DMS153 treated with DMSO at 0.1 percent for 48 hours (cell line): ENCODE data around the gene CEP295NL.
"Not testable (repeated sequence)": the region's sequence is repeated elsewhere in the genome, so short reads cannot be mapped to it uniquely, and the experiment has no call there.

Experiments used
- DNase-seq: peaks from one replicate; lab custom pipeline; 2025; ENCODE audit not compliant: unreplicated experiment; lab: John Stamatoyannopoulos, UW

The CEP295NL gene

GRCh38 chr17:78905541-78905940, 2.5 kb upstream of the CEP295NL start:
- DNase-seq = no peak

- no peak for DNase-seq
These were observed 2.1 kb upstream of the CEP295NL start for GRCh38 chr17:78905116-78905515.

- no peak for DNase-seq
These were observed 1.4 kb upstream of the CEP295NL start for GRCh38 chr17:78904371-78904770.

GRCh38 chr17:78902231-78902630, 770 bp downstream of the CEP295NL start:
- not testable (repeated sequence) for DNase-seq

DNA sequence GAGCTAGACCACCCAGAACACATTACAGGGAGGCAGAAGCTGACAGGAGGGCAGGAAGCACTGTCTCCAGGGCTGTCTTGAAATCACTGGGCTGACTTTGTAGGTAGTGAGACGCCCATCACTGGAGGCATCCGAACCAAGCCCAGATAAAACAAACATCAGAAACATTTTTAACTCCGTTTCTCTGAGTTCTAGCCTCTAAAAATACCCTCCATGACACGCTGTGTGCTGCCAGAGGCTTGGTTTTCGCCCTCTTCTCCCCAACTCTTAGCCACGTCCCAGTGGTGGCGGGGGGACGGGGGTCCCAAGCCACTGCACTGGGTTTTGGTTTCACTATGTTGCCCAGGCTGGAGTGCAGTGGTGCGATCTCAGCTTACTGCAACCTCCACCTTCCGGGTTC, 1.2 kb downstream of the CEP295NL start:
- no peak for DNase-seq

DNA sequence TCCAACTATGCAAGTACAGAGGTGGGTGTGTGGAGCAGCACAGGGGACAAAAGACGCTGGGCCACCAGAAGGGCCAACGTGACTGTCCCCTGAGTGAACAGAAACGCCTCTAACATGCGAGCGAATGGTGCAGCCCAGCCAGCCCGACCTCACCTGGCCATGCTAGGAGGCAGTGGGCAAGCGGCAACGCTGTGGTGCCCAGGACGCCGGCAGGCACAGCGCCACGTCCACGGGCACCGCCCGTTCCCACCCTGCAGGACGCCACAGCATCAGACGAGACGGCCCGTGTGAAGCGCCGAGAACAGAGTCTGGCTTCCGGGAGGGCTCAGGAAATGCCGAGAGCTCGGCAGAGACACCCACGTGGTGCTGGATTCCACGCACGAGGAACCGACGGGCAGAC, 2.2 kb downstream of the CEP295NL start:
- DNase-seq = no peak

GRCh38 chr17:78899361-78900260, 3.4 kb downstream of the CEP295NL start:
- no peak for DNase-seq

DNA sequence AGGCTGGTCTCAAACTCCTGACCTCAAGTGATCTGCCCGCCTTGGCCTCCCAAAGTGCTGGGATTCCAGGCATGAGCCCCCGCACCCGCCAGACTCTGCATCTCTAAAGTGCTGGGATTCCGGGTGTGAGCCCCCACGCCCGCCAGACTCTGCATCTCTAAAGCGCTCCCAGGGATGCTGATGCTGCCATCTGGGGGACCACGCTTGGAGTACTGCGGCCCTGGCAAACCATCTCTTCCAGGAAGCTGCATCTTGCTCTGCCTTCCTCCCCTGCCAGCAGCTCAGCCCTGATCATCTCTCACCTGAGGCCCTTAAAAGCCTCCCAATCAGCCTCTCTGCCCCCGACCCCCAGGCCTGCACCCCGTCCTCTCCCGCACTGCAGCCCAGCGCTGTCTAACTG, 4.1 kb downstream of the CEP295NL start:
- no peak for DNase-seq

DNA sequence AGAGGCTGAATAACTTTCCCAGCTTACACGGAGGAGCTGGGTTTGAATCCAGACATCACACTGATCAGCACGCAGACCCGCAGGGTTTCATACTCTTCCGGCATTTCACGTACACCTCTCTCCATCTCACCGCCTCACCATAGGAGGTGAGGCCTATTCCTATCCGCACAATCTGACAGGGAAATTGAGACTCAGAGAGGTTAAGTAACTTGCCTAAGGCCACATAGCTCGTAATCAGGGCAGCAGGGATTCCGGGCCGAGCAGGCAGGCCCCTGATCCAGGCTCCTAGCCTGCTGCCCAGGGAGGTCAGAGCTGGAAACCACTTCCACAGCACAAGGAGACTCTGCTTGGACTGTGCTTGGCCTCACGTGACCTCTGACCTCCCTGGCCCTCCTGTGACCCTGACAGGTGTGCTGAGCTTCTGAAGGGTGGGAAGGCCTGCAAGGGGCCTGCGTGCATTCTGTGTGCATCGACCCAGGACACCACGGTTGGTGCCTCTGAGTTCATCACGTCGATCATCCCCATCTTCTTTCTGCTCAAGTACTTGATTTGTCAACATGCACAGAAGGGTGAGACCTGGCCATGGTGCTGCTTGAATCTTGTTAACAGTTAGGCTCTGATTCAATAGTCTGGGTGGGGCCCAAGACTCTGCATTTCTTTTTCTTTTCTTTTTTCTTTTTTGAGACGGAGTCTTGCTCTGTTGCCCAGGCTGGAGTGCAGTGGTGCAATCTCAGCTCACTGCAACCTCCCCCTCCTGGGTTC, 4.7 kb downstream of the CEP295NL start:
- no peak for DNase-seq

- no peak for DNase-seq
These were observed 5.3 kb downstream of the CEP295NL start for GRCh38 chr17:78897664-78898047.

GRCh38 chr17:78896834-78897663, 6.0 kb downstream of the CEP295NL start:
- no peak for DNase-seq

- DNase-seq = no peak
These were observed 6.7 kb downstream of the CEP295NL start for GRCh38 chr17:78896091-78896833.

- DNase-seq = no peak
These were observed 7.7 kb downstream of the CEP295NL start for GRCh38 chr17:78895322-78895721.

- no peak for DNase-seq
These were observed 9.3 kb downstream of the CEP295NL start for GRCh38 chr17:78893684-78894083.

DNA sequence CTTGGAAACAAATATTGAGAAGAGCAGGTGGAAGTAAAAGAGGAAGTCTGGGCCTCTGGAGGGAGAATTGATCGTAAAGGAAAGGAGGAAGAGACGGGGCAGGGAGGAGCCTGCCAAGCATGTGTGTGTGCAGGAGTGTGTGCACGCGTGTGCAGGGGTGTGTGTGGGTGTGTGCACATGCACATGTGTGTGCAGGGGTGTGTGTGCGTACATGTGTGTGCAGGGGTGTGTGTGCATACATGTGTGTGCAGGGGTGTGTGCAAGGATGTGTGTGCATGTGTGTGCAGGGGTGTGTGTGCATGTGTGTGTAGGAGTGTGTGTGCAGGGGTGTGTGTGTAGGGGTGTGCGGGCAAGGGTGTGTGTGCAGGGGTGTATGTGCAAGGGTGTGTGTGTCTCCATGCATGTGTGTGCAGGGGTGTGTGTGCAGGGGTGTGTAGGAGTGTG, 10.0 kb downstream of the CEP295NL start:
- no peak for DNase-seq

DNA sequence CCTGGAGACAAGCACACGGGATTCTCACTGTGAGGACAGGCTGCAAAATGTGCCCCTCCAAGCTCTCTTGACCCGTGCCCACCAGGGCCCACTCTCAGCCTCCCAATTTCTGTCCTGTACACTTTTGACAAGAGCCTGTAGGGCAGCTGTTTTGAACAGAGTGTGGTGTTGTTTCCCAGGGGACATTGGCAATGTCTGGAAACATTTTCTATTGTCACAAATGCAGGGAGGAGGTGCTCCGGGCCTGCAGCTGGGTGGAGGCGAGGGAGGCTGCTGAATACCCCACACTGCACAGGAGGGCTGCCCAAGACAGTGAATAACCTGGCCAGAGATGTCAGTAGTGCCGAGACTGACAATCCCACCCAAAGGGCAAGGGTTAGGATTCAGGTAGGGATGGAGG, 10.5 kb downstream of the CEP295NL start:
- DNase-seq = no peak

DNA sequence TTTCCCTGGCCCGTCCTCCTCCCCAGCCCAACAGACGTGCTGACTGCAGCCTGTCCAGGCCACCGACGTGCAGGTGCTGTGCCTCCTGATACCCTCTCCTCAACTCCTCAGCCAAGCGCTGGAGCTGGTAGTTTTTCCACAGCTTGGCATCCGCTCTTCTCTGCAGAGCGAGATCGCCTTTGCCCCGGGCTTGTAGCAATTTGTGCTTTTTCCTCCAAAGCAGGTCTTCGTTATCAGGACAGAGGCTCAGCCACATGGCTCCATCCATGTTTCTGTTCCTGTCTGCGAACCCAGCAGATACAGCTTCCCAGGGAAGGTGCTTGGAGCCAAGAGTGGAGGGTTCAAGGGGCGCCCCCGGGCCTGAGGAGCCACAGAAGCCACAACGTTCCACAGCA, 10.9 kb downstream of the CEP295NL start:
- no peak for DNase-seq

- no peak for DNase-seq
These were observed 11.5 kb downstream of the CEP295NL start for GRCh38 chr17:78891406-78892061.

- DNase-seq = no peak
These were observed 12.5 kb downstream of the CEP295NL start for GRCh38 chr17:78890498-78890897.

- DNase-seq = not testable (repeated sequence)
These were observed 12.9 kb downstream of the CEP295NL start for GRCh38 chr17:78890096-78890495.
